ENCODE data around the gene SMG6.

DNA sequence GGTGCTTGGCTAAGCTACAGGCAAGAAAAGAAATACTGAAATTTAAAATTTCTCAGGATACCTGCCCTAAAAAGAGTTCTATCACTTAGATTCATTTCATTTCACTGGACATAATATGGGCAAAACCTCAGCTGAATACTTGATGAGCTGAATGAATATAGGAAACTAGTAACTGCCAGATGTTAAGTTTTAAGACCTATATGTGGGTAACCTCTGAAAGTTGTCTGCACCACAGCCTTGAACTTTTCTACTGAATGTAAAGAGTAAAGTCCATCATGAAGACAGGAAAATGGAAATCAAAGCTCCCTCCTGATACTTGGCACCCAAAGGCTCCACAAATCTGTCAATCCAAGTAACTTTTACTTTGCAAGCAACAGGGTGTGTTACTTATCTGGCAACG is 197.9 kb downstream of the SMG6 start:
- TF ChIP-seq, protein P1, sequence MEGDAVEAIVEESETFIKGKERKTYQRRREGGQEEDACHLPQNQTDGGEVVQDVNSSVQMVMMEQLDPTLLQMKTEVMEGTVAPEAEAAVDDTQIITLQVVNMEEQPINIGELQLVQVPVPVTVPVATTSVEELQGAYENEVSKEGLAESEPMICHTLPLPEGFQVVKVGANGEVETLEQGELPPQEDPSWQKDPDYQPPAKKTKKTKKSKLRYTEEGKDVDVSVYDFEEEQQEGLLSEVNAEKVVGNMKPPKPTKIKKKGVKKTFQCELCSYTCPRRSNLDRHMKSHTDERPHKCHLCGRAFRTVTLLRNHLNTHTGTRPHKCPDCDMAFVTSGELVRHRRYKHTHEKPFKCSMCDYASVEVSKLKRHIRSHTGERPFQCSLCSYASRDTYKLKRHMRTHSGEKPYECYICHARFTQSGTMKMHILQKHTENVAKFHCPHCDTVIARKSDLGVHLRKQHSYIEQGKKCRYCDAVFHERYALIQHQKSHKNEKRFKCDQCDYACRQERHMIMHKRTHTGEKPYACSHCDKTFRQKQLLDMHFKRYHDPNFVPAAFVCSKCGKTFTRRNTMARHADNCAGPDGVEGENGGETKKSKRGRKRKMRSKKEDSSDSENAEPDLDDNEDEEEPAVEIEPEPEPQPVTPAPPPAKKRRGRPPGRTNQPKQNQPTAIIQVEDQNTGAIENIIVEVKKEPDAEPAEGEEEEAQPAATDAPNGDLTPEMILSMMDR (IDR thresholded peaks at IDR 0.05; ENCODE audit: low read depth, low read length): no peak
- TF ChIP-seq POLR2A (IDR thresholded peaks at IDR 0.05; ENCODE audit: extremely low read depth, insufficient read length) (no peak), MYC (IDR thresholded peaks at IDR 0.05; ENCODE audit: low read depth, low read length) (no peak)
